Measurements from ENCODE around the gene ENSA.
"Not testable (repeated sequence)": the region's sequence is repeated elsewhere in the genome, so short reads cannot be mapped to it uniquely, and the experiment has no call there.

- TF ChIP-seq, protein P1, sequence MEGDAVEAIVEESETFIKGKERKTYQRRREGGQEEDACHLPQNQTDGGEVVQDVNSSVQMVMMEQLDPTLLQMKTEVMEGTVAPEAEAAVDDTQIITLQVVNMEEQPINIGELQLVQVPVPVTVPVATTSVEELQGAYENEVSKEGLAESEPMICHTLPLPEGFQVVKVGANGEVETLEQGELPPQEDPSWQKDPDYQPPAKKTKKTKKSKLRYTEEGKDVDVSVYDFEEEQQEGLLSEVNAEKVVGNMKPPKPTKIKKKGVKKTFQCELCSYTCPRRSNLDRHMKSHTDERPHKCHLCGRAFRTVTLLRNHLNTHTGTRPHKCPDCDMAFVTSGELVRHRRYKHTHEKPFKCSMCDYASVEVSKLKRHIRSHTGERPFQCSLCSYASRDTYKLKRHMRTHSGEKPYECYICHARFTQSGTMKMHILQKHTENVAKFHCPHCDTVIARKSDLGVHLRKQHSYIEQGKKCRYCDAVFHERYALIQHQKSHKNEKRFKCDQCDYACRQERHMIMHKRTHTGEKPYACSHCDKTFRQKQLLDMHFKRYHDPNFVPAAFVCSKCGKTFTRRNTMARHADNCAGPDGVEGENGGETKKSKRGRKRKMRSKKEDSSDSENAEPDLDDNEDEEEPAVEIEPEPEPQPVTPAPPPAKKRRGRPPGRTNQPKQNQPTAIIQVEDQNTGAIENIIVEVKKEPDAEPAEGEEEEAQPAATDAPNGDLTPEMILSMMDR (conservative IDR thresholded peaks at IDR 0.05 in 1 of 2, IDR thresholded peaks at IDR 0.05 in 1 of 2; ENCODE audit: low read depth in 1 of 2, low read length in 2 of 2) = not testable (repeated sequence)
- TF ChIP-seq EZH2 (IDR thresholded peaks at IDR 0.05; ENCODE audit: low read length, missing control alignments) = not testable (repeated sequence)
Measured at GRCh38 chr1:150657064-150657463, 27.7 kb upstream of the ENSA start.
